Hematopoietic multipotent progenitor cell treated with erythropoietin and hydrocortisone succinate and interleukin-3 and kit ligand, for 8 days (in vitro differentiated cells): ENCODE measurements around the gene ANO2.
"Not testable (repeated sequence)": the region's sequence is repeated elsewhere in the genome, so short reads cannot be mapped to it uniquely, and the experiment has no call there.

Experiments used
- DNase-seq: peaks from one replicate; pipeline ENCODE4 v3.0.0-alpha.2; 2015

The ANO2 gene

DNA sequence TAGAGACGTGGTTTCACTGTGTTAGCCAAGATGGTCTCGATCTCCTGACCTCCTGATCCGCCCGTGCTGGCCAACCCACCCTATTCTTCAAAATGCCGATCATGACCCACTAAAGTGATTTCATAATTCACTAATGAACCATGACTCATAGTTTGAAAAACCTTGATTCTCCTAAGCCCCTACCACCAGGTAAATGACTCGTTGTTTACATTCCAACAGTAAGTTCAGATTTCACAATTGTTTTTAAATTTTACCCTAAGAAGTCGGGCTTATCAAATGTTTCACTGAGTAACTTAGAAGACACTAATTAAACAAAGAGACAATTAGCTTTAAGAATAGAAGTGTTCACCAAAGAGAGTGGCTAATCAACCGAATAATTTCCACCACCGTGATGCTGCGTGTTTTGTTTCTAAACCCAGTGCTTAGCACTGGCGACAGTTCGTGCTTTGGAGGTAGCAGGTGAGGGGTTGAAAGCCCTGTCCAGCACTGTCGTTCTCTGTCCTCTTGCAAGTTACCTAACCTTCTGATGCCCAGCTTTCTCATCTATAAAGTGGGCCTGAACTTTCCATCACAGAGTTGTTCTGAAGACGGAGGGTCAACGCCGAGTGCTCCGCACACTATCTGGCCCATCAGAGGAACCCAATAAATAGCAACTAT, 376.6 kb downstream of the ANO2 start:
- no peak for DNase-seq

- no peak for DNase-seq
Observed at GRCh38 chr12:5567016-5567725, 377.9 kb downstream of the ANO2 start.

- DNase-seq: no peak
Observed at GRCh38 chr12:5565933-5566599, 379.0 kb downstream of the ANO2 start.

GRCh38 chr12:5562581-5562980, 382.5 kb downstream of the ANO2 start:
- no peak for DNase-seq

GRCh38 chr12:5561846-5562245, 383.2 kb downstream of the ANO2 start:
- DNase-seq: no peak

DNA sequence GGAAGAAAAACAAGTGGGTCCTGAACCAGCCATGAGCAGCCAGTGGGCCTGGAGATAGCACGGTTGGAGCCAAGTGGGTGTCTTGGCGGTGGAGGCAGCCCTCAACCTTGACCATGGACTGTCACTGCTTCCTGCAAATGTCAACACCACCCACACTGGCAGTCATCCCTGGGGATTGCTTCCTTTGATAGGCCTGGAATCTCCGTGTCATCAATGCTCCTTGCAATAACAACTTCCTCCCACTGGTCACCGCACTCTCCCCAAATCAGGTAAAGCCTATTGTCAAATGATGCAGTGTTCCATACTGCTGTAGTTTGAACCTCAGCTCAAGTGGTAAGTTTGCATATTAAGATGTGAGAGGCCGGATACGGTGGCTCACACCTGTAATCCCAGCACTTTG, 384.0 kb downstream of the ANO2 start:
- no peak for DNase-seq

GRCh38 chr12:5560265-5560664, 384.8 kb downstream of the ANO2 start:
- DNase-seq: no peak

- no peak for DNase-seq
Observed at GRCh38 chr12:5557906-5558305, 387.2 kb downstream of the ANO2 start.

DNA sequence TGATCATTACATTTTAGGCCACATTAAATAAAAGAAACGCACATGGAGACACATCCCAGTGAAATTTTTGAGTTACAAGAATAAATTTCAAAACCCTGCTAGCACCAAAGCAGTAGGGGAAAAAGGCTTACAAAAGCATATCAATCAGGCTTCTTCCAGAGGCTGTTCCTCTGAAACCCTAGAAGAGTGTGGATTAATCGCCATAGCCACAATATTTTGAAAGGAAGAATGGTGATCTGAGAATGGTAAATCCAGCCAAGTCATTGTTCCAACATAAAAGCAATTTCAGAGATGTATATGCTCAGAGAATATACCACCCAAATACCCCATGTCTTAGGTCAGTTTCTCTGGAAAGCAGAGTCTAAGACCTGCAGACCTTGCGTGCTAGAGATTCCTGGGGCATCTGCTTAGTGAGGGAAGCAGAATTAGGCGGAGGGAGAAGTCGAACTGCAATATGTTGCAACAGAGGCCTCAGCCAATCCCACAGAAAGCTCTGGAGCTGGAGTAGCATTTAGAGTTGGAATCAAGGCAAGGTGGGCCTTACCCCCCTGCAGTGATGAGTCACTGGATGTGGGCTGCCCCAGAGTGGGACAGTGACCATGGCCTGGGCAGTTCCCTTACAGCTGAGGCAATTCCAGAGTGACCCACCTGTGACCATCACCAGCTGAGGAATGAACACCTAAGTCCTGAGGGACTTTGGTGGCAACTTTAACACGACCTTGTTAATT, 387.9 kb downstream of the ANO2 start:
- no peak for DNase-seq

DNA sequence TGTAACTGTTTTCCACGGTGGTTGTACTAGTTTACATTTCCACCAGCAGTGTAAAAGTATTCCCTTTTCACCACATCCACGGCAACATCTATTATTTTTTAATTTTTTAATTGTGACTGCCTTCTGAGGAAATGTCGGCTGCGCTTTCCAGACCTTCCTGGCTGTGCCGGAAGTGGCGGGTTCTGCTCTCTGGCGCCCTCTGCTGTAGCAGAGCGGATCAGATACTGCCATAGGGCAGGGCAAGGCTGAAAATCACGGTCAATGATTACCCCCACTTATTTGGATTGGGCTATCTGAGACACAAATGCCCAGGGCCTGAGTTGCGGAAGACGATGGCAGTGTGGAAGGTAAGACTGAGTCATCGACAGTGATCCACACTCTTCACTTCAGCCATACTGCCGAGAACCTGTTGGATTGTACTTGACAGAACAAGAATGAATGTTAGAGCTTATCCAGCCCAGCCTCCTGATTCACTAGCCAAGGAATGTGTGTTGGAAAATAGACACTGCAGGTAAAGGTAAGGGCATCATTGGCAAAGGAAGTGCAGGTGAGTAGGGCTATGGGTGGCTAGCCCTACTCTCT, 388.9 kb downstream of the ANO2 start:
- DNase-seq: no peak

DNA sequence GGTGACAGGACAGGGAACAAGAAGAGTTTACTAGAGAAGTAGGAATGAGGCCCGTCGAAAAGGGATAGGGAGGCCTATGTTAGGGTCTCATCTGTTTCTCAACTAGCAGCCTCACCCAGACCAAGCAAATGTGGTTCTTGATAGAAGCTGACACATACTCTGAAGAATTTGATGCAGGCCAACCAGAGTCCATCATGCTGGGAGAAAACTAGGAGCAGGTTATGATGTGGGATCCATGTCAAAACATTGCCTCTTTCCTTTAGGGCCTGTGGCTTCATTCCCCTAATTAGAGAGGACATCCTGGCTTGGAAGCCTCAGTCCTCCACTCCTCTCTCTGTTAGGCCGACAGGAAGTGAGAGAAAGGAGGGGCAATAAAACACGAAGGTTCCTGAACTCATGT, 390.3 kb downstream of the ANO2 start:
- no peak for DNase-seq

- DNase-seq: no peak
Observed at GRCh38 chr12:5549011-5549410, 396.0 kb downstream of the ANO2 start.

DNA sequence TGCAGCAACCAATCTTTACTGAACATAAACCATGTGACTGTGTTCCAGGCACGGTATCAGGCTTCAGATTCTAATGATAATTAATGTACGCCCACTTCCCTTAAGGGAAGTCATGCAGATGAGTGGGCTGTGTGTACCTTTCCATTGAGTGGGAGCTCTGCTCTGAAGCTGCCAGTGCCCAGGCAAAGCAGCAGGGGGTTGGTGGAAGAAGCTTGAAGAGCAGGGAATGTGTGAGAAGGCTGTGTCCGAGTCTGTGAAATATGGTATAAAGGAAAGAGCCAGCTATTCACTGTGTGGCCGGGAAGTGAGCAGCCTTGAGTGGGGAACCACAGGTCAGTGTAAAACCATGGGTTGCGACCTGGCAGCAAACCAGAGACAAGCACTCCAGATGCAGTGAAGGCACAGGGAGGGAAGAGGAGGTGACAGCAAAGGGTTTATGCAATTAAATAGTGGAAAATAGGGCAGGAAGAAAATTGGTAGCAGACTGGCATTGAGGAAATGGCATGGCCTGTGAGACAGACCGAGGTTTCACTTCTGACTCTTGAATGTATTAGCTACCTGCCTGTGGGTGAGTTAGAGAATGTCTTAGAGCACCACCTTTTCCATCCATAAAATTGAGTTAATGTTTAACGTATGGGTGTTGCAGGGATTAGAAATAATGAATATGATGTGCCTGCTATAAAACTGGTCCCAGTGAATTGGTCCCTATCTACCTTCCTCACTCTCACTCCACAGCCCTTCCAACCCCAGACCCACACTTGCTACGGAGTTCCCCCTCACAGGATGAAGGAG, 396.7 kb downstream of the ANO2 start:
- DNase-seq: no peak

DNA sequence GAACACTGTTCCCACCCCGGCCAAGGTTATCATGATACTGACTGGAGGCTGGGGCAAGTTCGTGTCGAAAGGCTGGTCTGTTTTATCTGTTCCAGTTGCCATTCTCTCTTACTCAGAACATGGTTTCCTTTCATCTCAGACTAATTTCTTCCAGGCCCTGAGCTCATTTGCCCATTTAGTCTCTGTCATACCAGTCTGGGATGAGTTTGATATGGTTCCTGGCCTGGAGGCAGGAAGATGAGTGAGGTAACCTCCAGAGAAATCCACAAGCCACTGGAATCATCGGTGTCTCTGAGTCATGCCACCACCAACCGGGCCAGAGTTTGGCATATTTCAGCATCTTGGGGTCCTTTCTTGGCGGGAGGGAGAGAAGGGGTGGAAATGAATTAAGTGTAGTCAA, 398.4 kb downstream of the ANO2 start:
- no peak for DNase-seq

- no peak for DNase-seq
Observed at GRCh38 chr12:5537771-5538170, 407.3 kb downstream of the ANO2 start.

DNA sequence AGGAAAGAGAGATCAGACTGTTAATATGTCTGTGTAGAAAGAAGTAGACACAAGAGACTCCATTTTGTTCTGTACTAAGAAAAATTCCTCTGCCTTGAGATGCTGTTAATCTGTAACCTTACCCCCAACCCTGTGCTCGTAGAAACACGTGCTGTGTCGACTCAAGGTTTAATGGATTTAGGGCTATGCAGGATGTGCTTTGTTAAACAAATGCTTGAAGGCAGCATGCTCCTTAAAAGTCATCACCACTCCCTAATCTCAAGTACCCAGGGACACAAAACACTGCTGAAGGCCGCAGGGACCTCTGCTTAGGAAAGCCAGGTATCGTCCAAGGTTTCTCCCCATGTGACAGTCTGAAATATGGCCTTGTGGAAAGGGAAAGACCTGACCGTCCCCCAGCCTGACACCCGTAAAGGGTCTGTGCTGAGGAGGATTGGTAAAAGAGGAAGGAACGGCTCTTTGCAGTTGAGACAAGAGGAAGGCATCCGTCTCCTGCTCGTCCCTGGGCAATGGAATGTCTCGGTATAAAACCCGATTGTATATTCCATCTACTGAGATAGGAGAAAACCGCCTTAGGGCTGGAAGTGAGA, 407.9 kb downstream of the ANO2 start:
- DNase-seq: not testable (repeated sequence)

GRCh38 chr12:5535541-5535940, 409.5 kb downstream of the ANO2 start:
- DNase-seq: no peak

GRCh38 chr12:5534426-5535199, 410.4 kb downstream of the ANO2 start:
- DNase-seq: no peak

DNA sequence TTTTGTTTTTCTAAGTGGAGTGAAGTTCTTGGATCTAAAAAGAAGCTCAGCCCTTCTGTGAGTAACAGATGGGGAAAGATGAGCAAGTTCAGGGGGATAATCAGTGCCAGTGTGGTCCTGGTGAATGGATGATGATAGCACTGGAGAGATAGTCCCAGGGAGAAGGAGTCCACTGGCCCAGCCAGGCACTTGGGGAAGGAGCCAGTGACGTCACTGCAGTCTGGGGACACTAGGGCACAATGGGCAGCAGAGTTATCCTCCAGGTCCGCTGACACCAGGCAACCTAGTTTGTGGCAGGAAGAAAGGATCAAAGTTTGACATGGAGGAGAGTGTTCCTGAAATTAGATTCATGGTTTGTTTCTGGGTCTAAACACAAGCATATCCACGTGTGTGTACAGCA, 411.7 kb downstream of the ANO2 start:
- no peak for DNase-seq

DNA sequence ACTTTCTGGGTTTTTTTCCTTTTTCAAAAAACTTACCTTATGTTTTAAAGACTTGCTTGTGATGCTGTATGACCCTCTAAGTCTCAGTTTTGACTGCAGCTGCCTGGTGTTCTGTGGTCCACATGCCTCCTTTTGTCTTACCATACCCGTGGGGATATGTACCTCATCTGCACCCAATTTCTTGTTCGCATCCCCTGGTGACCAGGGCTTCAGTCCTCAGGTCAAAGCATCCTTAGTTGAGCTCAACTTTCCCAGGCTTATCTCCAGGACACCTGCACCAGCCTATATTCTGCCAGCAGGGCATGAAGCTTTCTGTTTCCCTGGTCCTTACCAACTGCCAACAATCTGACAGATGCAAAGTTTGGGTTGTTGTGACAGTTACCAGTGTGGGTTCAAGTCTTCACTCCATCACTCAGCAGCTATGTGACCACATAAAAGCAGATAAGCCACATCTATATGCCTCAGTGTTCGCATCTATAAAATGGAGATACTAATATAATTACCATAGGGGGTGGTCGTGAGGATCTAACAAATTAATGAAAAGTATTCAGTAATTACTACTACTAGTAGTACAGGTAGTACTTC, 419.2 kb downstream of the ANO2 start:
- DNase-seq: no peak
